Measurements from ENCODE around the gene PARP9. TPM values are rescaled to one million over a fixed set of nuclear protein-coding genes. Genes with fewer than 3 reads are reported as not detected.

The PARP9 gene
- total and polyA plus RNA-seq, 10 of the 15 experiments (the other 5 are each of a cell fraction or from before 2014, with no cell fraction given): 34.0 to 122 (median 46.1) TPM

DNA sequence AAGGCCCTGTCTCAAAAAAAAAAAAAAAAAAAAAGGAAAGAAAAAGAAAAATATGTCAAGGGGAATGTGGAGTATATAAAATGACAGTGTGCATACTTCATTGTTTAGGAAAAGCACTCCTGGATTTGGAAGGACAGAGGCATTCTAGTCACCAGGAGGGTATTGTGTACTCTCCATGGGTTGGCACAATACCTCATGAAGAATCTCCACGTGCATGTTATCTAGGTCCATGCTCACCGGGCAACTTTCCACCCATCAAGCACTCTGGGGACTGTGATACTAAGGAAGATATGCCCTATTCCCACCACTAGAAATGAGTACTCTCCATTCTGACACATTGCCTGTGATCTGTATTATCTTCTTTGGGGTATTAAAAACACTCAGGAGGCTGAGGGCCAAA lies 33.9 kb downstream of the PARP9 start:
- no peak overlapping the region for H3K4me3 ChIP-seq
- H3K27me3 ChIP-seq (replicated peaks in 1 of 2; ENCODE audit: control insufficient read depth in 2 of 2, insufficient read depth in 2 of 2, low read length in 1 of 2): no peaks in the 10 kb centered on the region
- no peak overlapping the region for H3K4me2 ChIP-seq (ENCODE audit: control insufficient read depth, insufficient read depth)
- in situ Hi-C loops (cut with MboI): loop anchor here (10.0 kb wide), 1 partner anchor 985 kb away; the partner anchor contains the start of gene POLQ
- intact Hi-C loops (cut with micrococcal nuclease; ENCODE audit: unreplicated experiment): loop anchor here (10.0 kb wide), 1 partner anchor 135 kb away; no protein-coding TSS in a partner anchor
- H3K27ac ChIP-seq (ENCODE audit: control insufficient read depth, insufficient read depth): no peak overlapping the region
- RAD21 ChIA-PET (ENCODE audit: unreplicated experiment): no interaction called here
- H4K20me1 ChIP-seq (ENCODE audit: control insufficient read depth, insufficient read depth): no peaks in the 10 kb centered on the region
- SMC1A ChIA-PET (ENCODE audit: uncharacterized antibody, unreplicated experiment): no interaction called here
- DNase-seq (ENCODE audit: low read depth, low spot score): no peak
- BruUV-seq (replicated peaks): no TSS peak
- WGBS (ENCODE audit: insufficient coverage, insufficient replicate concordance, low lambda C conversion rate, missing lambda C conversion rate): 71% methylated on average over 2 of the region's 2 CpGs
- H3K9ac ChIP-seq (ENCODE audit: control insufficient read depth, insufficient read depth, low read length): no peak overlapping the region
- FAIRE-seq: no peak
- no peak for TF ChIP-seq KAT2A (conservative IDR thresholded peaks at IDR 0.05; ENCODE audit: control insufficient read depth, low read depth, low read length)
- no peak for TF ChIP-seq POLR2A (IDR thresholded peaks at IDR 0.05; ENCODE audit: low read depth, low read length)
- no peak for TF ChIP-seq ZNF592 (IDR thresholded peaks at IDR 0.05)
- no peak for TF ChIP-seq ZNF24 (IDR thresholded peaks at IDR 0.05)
- no peak for TF ChIP-seq ZZZ3 (IDR thresholded peaks at IDR 0.05; ENCODE audit: control insufficient read depth, insufficient read length, low read depth)
- no peak for TF ChIP-seq PKNOX1 (IDR thresholded peaks at IDR 0.05)
- ATAC-seq: no peak
- CTCF ChIA-PET: no interaction called here
- H3K79me2 ChIP-seq (ENCODE audit: control insufficient read depth, insufficient read depth, low read length): no peaks in the 10 kb centered on the region
- POLR2A ChIA-PET: interaction anchor here (0.6 kb wide), 1 partner anchor 854 kb away, joined by 5 read pairs; no protein-coding TSS in a partner anchor
- H2AFZ ChIP-seq (ENCODE audit: control insufficient read depth, low read depth, low read length): no peak overlapping the region
- H3K4me1 ChIP-seq (ENCODE audit: control insufficient read depth, insufficient read depth, low read length): peaks cover 6% of the 10 kb centered on the region
- peaks cover 4 to 18% of the 10 kb centered on the region in 2 experiments for H3K36me3 ChIP-seq (ENCODE audit: control insufficient read depth in 2 of 2, insufficient read depth in 2 of 2, low read length in 1 of 2)
- H3K9me3 ChIP-seq (replicated peaks; ENCODE audit: control insufficient read depth, insufficient read depth, low read length): no peaks in the 10 kb centered on the region

Measured in GM12878 (cell line).